GM10847 (cell line): ENCODE results near the gene SV2B.

Experiments
- POLR2A ChIP-seq: IDR thresholded peaks from 2 replicates; pipeline ENCODE4 v1.6.1; 2011; ENCODE audit not compliant: insufficient read length; ENCODE audit errors: extremely low read depth

Gene SV2B

GRCh38 chr15:91222052-91222451 is 122.0 kb downstream of the SV2B start:
- TF ChIP-seq POLR2A: no peak

GRCh38 chr15:91223863-91224262 is 123.8 kb downstream of the SV2B start:
- no peak for TF ChIP-seq POLR2A

DNA sequence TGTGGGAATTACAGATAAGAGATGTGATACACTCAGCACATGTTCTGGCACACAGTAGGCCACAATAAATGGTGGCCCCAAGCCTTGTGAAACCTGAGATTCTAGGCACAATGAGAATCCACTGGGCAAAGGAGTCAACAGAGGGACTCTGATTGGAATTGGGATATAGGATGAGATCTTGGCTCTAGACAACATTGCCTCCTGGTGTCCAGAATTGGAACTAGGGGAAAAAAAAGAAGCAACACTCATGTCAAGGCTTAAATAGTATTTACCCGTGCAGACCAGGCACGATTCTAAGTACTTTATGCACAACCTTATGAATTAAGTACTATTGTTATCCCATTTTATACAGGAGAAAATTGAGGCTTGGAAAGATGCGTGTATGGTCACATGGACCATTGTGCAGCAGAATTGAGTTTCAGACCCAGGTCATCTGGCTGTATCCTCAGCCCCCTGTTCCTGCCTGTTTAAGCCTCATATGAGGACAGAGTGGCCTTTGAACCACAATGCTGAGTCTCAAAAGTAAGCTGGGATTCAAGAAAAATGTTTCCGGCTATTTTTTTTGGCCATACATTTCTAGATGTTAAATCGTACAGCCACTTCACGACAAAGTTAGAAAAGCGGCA is 124.8 kb downstream of the SV2B start:
- TF ChIP-seq POLR2A: no peak

GRCh38 chr15:91225741-91226140 is 125.7 kb downstream of the SV2B start:
- TF ChIP-seq POLR2A: no peak

- TF ChIP-seq POLR2A: no peak
These were observed 127.1 kb downstream of the SV2B start for GRCh38 chr15:91227117-91227516.

- TF ChIP-seq POLR2A: no peak
These were observed 127.7 kb downstream of the SV2B start for GRCh38 chr15:91227766-91228165.

DNA sequence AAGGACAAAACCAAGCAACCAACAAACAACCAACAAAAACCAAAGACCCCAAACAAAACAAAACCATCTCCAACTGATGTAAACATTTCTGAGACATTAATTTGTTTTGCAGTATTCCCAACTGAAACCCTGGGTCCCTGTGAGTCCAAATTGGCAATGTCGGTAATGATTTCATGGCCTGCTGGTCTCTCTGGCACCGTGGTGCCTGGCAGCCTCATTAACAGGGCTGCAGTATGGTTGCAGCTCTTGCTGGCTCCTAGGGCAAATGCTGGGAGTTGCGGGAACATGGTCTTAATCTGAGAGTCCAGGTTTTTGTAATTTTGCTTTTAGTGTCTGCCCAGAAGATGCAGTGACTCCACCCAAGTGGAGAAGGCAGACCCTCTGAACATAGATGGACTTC is 128.3 kb downstream of the SV2B start:
- no peak for TF ChIP-seq POLR2A

- no peak for TF ChIP-seq POLR2A
These were observed 128.8 kb downstream of the SV2B start for GRCh38 chr15:91228890-91229289.

GRCh38 chr15:91231703-91232102 is 131.6 kb downstream of the SV2B start:
- TF ChIP-seq POLR2A: no peak

- no peak for TF ChIP-seq POLR2A
These were observed 134.7 kb downstream of the SV2B start for GRCh38 chr15:91234759-91235158.

DNA sequence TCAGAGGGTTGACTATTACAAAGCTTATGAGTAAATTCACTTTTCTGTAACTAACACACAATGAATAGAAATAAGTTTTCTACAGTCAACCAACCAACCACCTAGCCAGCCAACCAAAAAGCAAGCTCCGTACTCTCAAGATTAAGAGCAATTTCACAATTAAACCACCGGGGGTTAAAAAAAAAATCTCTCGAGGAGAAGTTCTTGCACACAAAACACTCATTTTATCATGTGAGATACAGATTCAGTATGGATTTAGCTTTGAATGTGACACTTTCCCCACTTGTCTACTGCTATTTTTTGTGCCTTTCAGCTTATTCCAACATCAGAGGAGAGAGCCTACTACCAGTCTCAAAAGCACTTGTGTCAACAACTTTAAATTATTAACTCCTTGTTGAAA is 135.3 kb downstream of the SV2B start:
- TF ChIP-seq POLR2A: no peak

GRCh38 chr15:91237445-91237844 is 137.4 kb downstream of the SV2B start:
- no peak for TF ChIP-seq POLR2A

- no peak for TF ChIP-seq POLR2A
These were observed 138.8 kb downstream of the SV2B start for GRCh38 chr15:91238644-91239425.

DNA sequence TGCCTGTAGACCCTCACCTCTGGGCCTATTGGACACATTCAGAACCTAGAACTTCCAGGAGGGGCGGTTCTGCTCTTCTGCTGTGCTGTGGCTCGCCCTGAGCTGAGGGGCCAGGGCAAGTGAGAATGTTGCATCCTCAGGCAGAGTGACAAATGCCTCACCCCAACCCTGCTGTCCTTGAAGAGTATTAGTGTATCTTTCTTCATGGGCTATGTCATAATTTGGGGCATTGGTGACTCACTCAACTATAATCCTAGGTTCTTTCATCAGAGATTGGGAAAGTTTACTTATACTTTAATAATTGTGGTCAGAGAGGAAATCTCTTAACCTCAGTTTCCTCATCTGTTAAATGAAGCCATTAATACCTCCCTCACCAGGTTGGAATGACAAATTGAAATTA is 143.8 kb downstream of the SV2B start:
- no peak for TF ChIP-seq POLR2A

GRCh38 chr15:91244919-91245318 is 144.9 kb downstream of the SV2B start:
- TF ChIP-seq POLR2A: no peak

DNA sequence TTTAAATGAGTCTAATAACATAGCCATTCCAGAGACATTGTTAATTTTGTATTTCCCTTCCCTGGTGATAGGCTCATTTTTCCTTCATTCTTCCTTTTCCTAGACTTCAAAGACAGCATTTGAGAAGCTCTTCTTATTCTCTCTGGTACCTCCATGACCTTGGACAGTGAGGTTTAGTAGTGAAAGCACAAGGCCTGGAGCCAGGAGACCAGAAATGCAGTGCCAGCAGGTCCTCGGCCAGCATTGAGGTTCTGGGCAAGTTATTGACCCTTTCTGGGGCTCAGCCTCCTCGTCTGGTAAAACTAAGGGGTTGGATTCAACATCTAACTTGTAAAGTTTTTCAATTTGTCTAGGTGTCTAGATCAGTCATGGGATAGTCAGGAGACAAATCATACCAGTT is 146.9 kb downstream of the SV2B start:
- TF ChIP-seq POLR2A: no peak

DNA sequence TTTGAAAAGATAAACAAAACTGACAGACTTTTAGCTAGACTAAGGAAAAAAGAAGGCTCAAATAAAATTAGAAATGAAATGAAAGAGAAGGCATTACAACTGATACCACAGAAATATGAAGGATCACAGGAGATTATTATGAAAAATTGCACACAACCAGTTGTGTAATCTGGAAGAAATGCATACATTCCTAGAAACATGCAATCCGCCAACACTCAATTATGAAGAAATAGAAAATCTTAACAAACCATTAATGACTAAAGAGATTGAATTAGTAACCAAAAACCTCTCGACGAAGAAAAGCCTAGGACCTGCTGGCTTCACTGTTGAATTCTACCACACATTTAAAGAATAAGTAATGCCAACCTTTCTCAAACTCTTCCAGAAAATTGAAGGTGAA is 149.5 kb downstream of the SV2B start:
- TF ChIP-seq POLR2A: no peak
